IMR-90 (cell line): Measurements from ENCODE around the gene PRKCH.

Experiments
- BHLHE40 ChIP-seq: fragments of 150-350 bp; IDR thresholded peaks from 2 replicates; pipeline ENCODE4 v1.6.1; 2016; ENCODE audit warnings: mild to moderate bottlenecking, low read depth, low read length
- CHD1 ChIP-seq: IDR thresholded peaks from 2 replicates; pipeline ENCODE4 v1.6.1; 2012; ENCODE audit warnings: low read depth, low read length, improper control_type of control experiment
- FOS ChIP-seq: fragments of 150-350 bp; IDR thresholded peaks from 2 replicates; pipeline ENCODE4 v1.6.1; 2016; ENCODE audit warnings: low read depth, low read length
- MAFK ChIP-seq: IDR thresholded peaks from 2 replicates; pipeline ENCODE4 v1.6.1; 2012; ENCODE audit warnings: low read depth, low read length, improper control_type of control experiment
- NFE2L2 ChIP-seq: fragments of 150-350 bp; IDR thresholded peaks from 2 replicates; pipeline ENCODE4 v1.6.1; 2016; ENCODE audit warnings: low read depth, mild to moderate bottlenecking, low read length
- POLR2A ChIP-seq: IDR thresholded peaks from 2 replicates; pipeline ENCODE4 v1.6.1; 2012; ENCODE audit warnings: mild to moderate bottlenecking, low read depth, low read length
- RAD21 ChIP-seq: IDR thresholded peaks from 2 replicates; pipeline ENCODE4 v1.6.1; 2012; ENCODE audit warnings: low read length, improper control_type of control experiment
- RCOR1 ChIP-seq: IDR thresholded peaks from 2 replicates; pipeline ENCODE4 v1.6.1; 2012; ENCODE audit warnings: mild to moderate bottlenecking, low read length, improper control_type of control experiment; ENCODE audit not compliant: insufficient replicate concordance
- RFX5 ChIP-seq: IDR thresholded peaks from 2 replicates; pipeline ENCODE4 v1.8.0; 2012; ENCODE audit warnings: low read depth, mild to moderate bottlenecking, low read length, moderate library complexity
- SMC3 ChIP-seq: fragments of 150-350 bp; IDR thresholded peaks from 2 replicates; pipeline ENCODE4 v1.6.1; 2016; ENCODE audit warnings: low read depth, mild to moderate bottlenecking, antibody characterized with exemption, low read length, moderate library complexity
- TF ChIP-seq, protein P1 (sequence below): conservative IDR thresholded peaks from 2 replicates; pipeline ENCODE4 v1.5.1; 2012; ENCODE audit warnings: mild to moderate bottlenecking, low read depth, low read length, improper control_type of control experiment
- TF ChIP-seq, protein P2 (sequence below): fragments of 150-350 bp; IDR thresholded peaks from 2 replicates; pipeline ENCODE4 v1.6.1; 2017; ENCODE audit warnings: mild to moderate bottlenecking, antibody characterized with exemption, low read length, low read depth
- TF ChIP-seq, protein P3 (sequence below): fragments of 150-350 bp; IDR thresholded peaks from 2 replicates; pipeline ENCODE4 v1.6.1; 2016; ENCODE audit warnings: low read depth, mild to moderate bottlenecking, low read length, moderate library complexity, borderline replicate concordance

DNA sequence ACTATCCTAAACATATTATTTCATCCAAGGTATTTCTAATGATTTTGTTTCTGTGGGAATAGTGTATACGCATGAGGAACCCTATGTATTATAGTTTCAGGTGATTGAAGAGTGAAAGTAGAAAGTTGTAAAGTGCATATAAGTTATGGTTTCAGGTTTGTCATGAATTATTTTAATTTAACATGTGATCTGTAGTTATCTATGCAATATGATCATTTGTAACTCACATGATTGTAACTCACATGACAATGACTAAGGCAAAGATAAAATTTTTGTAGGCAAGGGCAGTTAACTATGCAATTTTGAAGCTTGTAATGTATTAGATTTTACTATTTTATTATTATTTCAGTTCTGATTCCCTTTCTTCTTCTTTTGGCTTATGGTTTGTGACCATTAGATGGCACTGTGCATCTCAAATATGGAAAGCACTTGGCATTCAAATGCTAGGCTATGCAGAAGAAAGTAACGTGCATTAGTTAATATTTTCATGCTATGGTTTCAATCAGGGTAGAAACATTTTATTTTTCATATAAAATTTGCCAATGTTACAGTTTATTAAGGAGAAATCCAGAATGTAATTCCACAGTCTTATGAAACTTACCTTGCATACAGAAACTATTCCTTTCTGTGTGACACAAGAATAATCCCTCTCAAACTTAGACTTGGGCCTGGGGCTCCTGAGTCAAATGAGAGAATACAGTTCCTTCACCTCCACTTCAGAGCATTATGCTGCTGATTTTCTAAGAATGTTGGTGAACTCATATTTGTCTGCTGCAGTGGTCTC lies 24.5 kb upstream of the PRKCH start:
- TF ChIP-seq POLR2A = no peak
- no peak for TF ChIP-seq NFE2L2
- TF ChIP-seq MAFK = no peak
- TF ChIP-seq, protein P1, sequence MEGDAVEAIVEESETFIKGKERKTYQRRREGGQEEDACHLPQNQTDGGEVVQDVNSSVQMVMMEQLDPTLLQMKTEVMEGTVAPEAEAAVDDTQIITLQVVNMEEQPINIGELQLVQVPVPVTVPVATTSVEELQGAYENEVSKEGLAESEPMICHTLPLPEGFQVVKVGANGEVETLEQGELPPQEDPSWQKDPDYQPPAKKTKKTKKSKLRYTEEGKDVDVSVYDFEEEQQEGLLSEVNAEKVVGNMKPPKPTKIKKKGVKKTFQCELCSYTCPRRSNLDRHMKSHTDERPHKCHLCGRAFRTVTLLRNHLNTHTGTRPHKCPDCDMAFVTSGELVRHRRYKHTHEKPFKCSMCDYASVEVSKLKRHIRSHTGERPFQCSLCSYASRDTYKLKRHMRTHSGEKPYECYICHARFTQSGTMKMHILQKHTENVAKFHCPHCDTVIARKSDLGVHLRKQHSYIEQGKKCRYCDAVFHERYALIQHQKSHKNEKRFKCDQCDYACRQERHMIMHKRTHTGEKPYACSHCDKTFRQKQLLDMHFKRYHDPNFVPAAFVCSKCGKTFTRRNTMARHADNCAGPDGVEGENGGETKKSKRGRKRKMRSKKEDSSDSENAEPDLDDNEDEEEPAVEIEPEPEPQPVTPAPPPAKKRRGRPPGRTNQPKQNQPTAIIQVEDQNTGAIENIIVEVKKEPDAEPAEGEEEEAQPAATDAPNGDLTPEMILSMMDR = peak; percentile 72
- TF ChIP-seq, protein P2, sequence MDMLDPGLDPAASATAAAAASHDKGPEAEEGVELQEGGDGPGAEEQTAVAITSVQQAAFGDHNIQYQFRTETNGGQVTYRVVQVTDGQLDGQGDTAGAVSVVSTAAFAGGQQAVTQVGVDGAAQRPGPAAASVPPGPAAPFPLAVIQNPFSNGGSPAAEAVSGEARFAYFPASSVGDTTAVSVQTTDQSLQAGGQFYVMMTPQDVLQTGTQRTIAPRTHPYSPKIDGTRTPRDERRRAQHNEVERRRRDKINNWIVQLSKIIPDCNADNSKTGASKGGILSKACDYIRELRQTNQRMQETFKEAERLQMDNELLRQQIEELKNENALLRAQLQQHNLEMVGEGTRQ = no peak
- TF ChIP-seq FOS = no peak
- peak; percentile 54 for TF ChIP-seq RAD21
- TF ChIP-seq, protein P3, sequence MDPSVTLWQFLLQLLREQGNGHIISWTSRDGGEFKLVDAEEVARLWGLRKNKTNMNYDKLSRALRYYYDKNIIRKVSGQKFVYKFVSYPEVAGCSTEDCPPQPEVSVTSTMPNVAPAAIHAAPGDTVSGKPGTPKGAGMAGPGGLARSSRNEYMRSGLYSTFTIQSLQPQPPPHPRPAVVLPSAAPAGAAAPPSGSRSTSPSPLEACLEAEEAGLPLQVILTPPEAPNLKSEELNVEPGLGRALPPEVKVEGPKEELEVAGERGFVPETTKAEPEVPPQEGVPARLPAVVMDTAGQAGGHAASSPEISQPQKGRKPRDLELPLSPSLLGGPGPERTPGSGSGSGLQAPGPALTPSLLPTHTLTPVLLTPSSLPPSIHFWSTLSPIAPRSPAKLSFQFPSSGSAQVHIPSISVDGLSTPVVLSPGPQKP = no peak
- TF ChIP-seq RCOR1 = no peak
- TF ChIP-seq CHD1 = no peak
- TF ChIP-seq RFX5 = no peak
- TF ChIP-seq BHLHE40 = no peak
- TF ChIP-seq SMC3 = peak; percentile 36; the same call in 1 of the 2 replicates
